Muscle layer of duodenum (tissue), 2 donors: ENCODE data around the gene ARHGAP36.

Source experiments
- H3K27ac ChIP-seq: one replicate; pipeline ENCODE4 v1.7.0; 2013; ENCODE audit warnings: mild to moderate bottlenecking, low read length
- H3K27me3 ChIP-seq: one replicate; pipeline ENCODE4 v1.7.0; 2013; ENCODE audit warnings: low read depth, mild to moderate bottlenecking, control low read depth, low read length
- H3K36me3 ChIP-seq, 2 donors: one replicate each; pipeline ENCODE4 v1.7.0; 2013; ENCODE audit warnings: low read length in 2 of 2, control low read depth in 1 of 2, mild to moderate bottlenecking in 1 of 2; ENCODE audit not compliant: insufficient read depth in 2 of 2, control insufficient read depth in 1 of 2
- H3K4me1 ChIP-seq, 2 donors: one replicate each; pipeline ENCODE4 v1.7.0; 2013; ENCODE audit warnings: low read length in 2 of 2, mild to moderate bottlenecking in 2 of 2, control low read depth in 1 of 2, moderate library complexity in 1 of 2; ENCODE audit not compliant: insufficient read depth in 2 of 2, control insufficient read depth in 1 of 2
- H3K4me3 ChIP-seq, 2 donors: one replicate each; pipeline ENCODE4 v1.7.0; 2013; ENCODE audit warnings: low read length in 2 of 2, low read depth in 1 of 2, mild to moderate bottlenecking in 1 of 2
- H3K9me3 ChIP-seq, 2 donors: one replicate each; pipeline ENCODE4 v1.7.0; 2013; ENCODE audit warnings: low read length in 2 of 2, control low read depth in 1 of 2, mild to moderate bottlenecking in 1 of 2; ENCODE audit not compliant: control insufficient read depth in 1 of 2
- donor health status: healthy.

Gene ARHGAP36

DNA sequence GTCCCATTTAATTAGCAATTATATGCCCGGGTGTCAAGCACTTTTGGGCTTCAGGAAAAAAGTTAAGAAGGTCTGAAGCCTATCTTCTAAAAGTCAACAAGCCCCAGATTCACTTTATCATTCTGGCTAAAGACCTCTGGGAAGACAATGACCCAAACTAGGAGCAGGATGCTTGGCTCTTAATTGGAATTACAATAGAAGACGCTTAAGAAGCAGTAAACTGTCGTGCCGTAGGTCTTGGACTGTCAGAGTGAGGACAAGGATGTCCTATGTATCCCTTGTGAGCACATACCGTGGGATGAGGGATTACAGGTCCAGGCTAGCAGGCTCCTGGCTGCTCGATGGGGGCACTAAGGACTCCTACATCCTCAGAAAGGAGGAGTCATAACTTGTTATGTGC is 3.2 kb upstream of the ARHGAP36 start:
- no peaks in the 10 kb centered on the region for H3K4me1 ChIP-seq
- no peak overlapping the region for H3K4me3 ChIP-seq
- no peak overlapping the region for H3K27ac ChIP-seq
- no peaks in the 10 kb centered on the region for H3K27me3 ChIP-seq
- H3K36me3 ChIP-seq = no peaks in the 10 kb centered on the region
- H3K9me3 ChIP-seq = no peaks in the 10 kb centered on the region

DNA sequence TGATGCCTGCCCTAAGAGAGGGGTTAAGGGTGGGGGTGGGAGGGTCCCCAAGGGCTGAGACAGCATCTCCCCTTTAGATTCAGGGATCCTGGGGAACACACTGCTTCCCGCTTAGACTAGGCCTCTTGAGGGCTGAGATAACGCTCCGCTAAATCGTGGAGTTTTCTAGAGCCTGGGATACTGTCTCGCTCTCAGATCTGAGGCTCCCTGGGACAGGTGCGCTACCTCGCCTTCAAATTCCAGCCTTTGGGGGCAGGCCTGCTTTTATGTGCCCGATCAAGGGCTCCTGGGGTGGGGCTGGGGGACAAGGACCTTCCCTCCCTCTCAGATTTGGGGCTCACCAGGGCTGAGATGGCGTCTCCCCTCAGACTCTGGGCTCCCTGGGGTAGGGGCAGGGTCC is 440 bp upstream of the ARHGAP36 start:
- Histone ChIP-seq H3K27me3 (no peaks in the 10 kb centered on the region), H3K4me3 (no peak overlapping the region), H3K9me3 (no peaks in the 10 kb centered on the region), H3K4me1 (no peaks in the 10 kb centered on the region), H3K36me3 (no peaks in the 10 kb centered on the region), H3K27ac (no peak overlapping the region)

DNA sequence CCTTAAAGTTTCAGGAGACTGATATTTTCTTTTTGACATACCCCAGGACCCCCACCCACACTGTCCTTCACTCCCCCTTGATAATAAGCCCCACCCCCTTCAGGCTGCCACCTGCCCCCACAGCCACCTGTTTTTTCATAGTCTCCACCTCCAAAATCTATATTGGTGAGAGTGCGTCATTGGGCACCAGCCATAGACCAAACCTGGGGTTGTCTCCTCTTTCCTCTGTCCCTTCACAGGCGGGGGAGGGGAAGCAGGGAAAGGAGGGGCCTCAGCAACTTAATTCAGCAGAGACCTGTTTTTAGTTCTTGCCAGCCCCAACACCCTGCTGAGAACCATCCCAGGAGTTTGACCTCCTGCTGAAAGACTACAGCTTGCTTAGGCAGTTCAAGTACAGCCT is 1.1 kb downstream of the ARHGAP36 start:
- no peak overlapping the region for H3K27ac ChIP-seq
- H3K27me3 ChIP-seq = no peaks in the 10 kb centered on the region
- no peaks in the 10 kb centered on the region for H3K4me1 ChIP-seq
- H3K4me3 ChIP-seq = no peak overlapping the region
- no peaks in the 10 kb centered on the region for H3K9me3 ChIP-seq
- no peaks in the 10 kb centered on the region for H3K36me3 ChIP-seq

DNA sequence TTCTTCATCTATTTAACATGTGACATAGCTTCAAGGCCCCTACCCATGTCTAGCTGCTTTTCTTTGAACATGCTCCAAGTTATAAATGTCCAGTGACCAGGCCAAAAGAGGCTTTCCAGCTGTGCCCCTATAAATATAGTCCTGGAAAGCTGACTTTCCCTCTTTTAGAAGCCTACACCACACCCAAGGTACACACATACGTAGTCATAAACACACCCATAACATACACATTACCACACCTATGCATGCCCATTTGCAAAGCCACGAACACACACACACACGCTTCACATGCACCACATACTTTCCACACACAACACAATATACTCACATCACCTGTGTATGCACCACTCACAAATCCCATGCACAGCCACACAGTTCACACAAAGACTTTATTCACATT is 2.0 kb downstream of the ARHGAP36 start:
- Histone ChIP-seq H3K27me3 (no peaks in the 10 kb centered on the region), H3K4me3 (no peak overlapping the region), H3K4me1 (no peaks in the 10 kb centered on the region), H3K36me3 (no peaks in the 10 kb centered on the region), H3K9me3 (no peaks in the 10 kb centered on the region), H3K27ac (no peak overlapping the region)

DNA sequence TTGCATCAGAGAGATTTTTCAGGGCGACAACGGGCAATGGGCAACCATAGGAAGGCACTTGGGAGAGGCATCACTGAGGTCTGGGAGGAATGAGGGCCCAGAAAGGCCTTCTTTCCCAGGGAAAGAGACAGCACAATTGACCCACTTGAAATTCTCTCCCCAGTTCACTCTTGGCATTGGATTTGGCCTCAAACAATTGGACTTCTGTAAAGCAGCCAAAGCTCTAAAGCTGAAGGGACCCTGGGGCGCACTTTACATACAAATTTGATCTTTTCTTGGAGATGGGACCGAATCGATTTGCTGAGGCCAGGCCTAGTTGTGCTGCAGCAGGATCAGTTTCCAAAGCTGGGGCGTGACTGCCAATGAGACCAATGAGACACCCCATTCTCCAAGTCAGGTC is 3.2 kb downstream of the ARHGAP36 start:
- H3K9me3 ChIP-seq = no peaks in the 10 kb centered on the region
- H3K27ac ChIP-seq = no peak overlapping the region
- H3K4me3 ChIP-seq = no peak overlapping the region
- H3K27me3 ChIP-seq = no peaks in the 10 kb centered on the region
- H3K36me3 ChIP-seq = no peaks in the 10 kb centered on the region
- H3K4me1 ChIP-seq = no peaks in the 10 kb centered on the region

DNA sequence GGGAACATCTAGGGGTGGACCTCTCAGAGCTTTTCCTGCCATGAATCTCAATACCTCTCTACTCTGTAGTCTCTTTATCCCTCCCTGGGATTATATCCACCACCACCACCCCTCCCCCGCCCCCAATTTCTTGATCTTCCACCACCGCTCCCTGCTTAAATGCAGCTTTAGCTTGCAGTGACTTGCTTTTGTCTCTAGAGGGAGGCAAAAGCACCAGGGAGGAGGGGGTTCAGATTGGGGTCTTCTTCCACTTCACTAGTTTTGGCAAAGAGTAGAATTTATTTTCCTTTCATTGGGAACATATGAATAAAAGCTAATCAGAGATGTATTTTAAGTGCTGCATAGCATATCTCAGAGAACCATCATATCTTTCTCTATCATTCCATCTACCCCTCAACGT is 5.5 kb downstream of the ARHGAP36 start:
- H3K4me3 ChIP-seq = no peak overlapping the region

DNA sequence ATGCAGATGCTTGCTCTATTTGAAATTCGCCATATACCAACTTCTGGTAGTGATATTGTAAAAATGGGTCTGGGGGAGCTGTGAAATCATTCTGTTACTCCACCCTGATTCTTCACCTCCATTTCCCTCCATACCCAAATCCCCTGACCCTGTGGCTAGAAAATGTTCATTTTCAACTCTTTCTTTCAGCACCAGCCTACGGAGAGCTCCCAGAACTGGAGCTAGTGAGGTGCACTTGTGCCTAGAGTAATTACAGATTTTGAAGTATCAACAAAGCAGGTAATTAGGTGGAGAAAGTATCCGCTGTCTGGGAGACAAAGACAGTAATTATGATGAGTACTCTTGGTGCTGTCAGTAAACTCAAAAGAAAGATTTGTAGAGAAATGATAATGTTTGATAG is 8.1 kb downstream of the ARHGAP36 start:
- H3K27me3 ChIP-seq = peaks cover 6% of the 10 kb centered on the region
- no peaks in the 10 kb centered on the region for H3K9me3 ChIP-seq
- H3K4me3 ChIP-seq = no peak overlapping the region
- H3K27ac ChIP-seq = no peak overlapping the region
- no peaks in the 10 kb centered on the region for H3K36me3 ChIP-seq
- peaks cover 0 to 9% of the 10 kb centered on the region in 2 donors for H3K4me1 ChIP-seq

More for the DNA sequence above, 5.5 kb downstream of the ARHGAP36 start:
- Histone ChIP-seq H3K4me1 (peaks cover 0 to 5% of the 10 kb centered on the region in 2 donors), H3K36me3 (no peaks in the 10 kb centered on the region), H3K27me3 (no peaks in the 10 kb centered on the region), H3K9me3 (no peaks in the 10 kb centered on the region), H3K27ac (no peak overlapping the region)

DNA sequence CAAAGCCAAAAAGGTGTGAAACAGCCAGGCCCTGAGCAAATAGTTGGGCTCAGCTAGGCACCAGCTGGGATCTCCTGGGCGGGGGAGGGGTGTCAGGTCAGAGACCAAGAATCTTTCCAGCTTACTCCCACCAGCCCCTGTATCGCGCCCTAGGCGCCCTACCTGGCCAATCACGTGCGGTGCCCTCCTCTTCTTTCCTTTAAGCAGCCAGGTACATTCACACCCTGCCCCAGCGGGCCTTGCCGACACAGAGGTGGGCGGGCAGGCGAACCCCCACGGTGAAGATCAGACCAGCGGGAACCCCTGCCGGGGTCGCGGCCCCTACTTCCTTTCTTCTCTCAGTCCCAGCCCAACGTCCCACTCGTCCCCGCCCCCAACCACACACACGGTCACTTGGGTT is 9.1 kb downstream of the ARHGAP36 start:
- Histone ChIP-seq H3K4me3 (no peak overlapping the region), H3K27me3 (peaks cover 6% of the 10 kb centered on the region), H3K9me3 (no peaks in the 10 kb centered on the region), H3K36me3 (no peaks in the 10 kb centered on the region), H3K27ac (no peak overlapping the region), H3K4me1 (peaks cover 0 to 9% of the 10 kb centered on the region in 2 donors)

DNA sequence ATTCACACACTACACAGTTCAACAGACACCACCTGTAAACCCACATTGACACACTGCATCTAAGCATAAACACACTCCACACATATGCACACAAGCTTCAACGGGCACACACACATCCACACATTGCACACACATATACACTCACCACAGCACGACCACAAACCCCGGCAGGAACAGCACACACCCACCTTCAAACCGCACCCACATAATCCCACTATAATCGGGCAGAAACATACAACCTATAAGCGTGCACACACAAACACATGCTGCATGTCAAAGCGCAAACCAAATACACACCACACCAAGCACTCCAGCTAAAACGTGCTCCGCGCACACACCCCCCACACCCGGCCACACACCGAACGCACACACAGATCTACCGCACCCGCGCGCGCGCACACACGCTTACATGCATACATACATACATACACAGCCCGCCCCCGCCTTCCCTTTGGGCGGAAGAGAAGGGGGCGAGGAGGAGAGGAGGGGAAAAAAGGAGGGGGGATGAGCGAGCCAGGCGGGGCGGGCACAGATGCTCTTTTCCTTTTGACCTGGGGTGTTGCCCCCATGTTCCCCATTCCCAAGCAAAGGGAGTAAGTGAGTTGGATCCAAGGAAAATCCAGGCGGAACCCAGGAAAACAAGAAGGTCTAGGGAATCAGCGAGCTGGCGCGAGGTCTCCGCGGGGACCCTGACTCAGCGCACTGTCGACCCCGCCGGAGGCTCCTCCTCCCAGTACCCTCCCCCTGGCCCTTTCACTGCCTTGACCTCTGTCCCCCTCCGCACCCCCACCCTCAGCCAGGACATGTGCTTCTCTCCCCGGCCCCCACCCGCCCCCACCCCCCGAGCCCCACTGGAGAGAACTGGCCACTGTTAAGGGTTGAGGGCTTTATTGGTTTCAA is 9.9 kb downstream of the ARHGAP36 start:
- H3K4me3 ChIP-seq = no peak overlapping the region
- peaks cover 6% of the 10 kb centered on the region for H3K27me3 ChIP-seq
- no peaks in the 10 kb centered on the region for H3K36me3 ChIP-seq
- no peak overlapping the region for H3K27ac ChIP-seq
- no peaks in the 10 kb centered on the region for H3K9me3 ChIP-seq
- peaks cover 0 to 9% of the 10 kb centered on the region in 2 donors for H3K4me1 ChIP-seq

DNA sequence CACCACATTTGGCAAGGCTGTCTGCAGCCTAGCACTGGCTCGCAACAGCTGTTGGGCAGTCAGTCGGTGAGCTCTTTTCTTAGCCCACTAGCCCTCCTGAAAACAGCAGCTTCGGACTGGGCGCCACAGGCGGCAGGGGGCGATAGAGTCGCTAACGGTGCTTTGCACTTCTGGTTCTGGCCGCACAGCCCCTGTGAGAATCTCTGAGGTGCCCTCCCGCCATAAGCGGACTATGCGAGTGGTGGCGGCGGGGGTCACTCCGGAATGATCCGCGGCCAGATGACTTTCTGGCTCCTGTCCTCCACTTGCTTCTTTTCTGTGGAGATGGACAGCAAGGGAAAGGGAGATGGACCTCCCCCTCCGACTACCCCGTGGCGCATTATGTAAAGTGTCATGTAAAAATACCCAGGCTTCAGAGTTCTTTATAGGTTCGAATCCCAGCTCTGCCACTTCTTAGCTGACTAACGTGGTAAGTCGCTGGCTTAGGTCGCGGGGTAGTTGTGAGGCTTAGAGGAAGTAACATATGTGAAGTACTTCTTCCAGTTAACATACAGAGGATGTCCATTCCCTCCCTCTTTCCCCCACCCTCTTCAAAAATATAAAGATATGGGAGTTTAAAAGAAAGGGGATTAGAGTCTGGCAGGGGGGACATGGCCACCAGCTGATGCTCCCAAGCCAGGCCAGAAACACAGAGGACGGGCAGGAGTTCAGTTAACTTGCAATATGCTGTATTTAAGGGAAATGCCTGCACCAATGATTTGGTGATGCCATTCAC is 11.0 kb downstream of the ARHGAP36 start:
- H3K4me3 ChIP-seq = no peak overlapping the region
- H3K4me1 ChIP-seq = peaks cover 0 to 9% of the 10 kb centered on the region in 2 donors
- no peak overlapping the region for H3K27ac ChIP-seq
- H3K36me3 ChIP-seq = no peaks in the 10 kb centered on the region
- peaks cover 6% of the 10 kb centered on the region for H3K27me3 ChIP-seq
- no peaks in the 10 kb centered on the region for H3K9me3 ChIP-seq

DNA sequence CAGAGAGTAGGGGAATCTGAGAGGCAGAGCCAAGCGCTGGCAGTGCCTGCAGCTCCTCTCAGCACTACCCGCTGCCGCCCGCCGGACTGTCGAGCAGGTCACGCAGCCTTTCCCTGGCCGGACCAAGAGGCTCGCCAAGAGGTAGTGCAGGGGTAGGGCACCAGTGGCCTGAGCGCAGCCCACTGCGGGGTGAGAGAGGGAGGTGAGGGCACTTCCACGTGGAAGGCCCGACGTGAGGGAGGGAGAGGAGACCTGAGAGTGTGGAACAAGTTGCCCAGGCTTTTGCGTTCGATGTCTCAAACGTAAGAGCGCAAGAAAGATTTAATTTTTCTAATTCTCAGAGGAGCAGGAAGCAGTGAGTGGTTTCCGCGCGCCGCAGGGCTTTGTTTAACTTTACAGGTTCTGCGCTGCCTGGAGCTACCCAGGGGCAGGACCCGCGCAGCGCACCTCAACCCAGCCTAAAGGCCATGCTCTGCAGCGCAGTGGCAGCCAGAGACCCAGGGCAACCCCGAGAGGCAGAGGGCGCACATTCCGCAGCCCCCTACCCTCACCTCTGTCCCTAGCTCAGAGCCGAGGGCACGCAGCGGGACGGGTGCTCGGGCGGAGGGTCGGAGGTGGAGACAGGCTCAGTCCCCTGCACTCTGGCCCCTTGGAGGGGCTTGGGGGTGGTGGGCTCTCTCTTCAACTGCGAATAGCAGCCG is 14.9 kb downstream of the ARHGAP36 start:
- Histone ChIP-seq H3K4me1 (peaks cover 0 to 6% of the 10 kb centered on the region in 2 donors), H3K9me3 (no peaks in the 10 kb centered on the region), H3K4me3 (no peak overlapping the region), H3K27ac (no peak overlapping the region), H3K36me3 (no peaks in the 10 kb centered on the region), H3K27me3 (peaks cover 6% of the 10 kb centered on the region)
